GM19463 (cell line): ENCODE data around the gene NT5DC3.

Experiments used
- ATAC-seq: cut with Tn5 transposase; IDR thresholded peaks from one replicate; pipeline ENCODE4 v1.9.1; 2021; ENCODE audit warnings: mild to moderate bottlenecking, moderate library complexity; ENCODE audit not compliant: unreplicated experiment

NT5DC3 gene

DNA sequence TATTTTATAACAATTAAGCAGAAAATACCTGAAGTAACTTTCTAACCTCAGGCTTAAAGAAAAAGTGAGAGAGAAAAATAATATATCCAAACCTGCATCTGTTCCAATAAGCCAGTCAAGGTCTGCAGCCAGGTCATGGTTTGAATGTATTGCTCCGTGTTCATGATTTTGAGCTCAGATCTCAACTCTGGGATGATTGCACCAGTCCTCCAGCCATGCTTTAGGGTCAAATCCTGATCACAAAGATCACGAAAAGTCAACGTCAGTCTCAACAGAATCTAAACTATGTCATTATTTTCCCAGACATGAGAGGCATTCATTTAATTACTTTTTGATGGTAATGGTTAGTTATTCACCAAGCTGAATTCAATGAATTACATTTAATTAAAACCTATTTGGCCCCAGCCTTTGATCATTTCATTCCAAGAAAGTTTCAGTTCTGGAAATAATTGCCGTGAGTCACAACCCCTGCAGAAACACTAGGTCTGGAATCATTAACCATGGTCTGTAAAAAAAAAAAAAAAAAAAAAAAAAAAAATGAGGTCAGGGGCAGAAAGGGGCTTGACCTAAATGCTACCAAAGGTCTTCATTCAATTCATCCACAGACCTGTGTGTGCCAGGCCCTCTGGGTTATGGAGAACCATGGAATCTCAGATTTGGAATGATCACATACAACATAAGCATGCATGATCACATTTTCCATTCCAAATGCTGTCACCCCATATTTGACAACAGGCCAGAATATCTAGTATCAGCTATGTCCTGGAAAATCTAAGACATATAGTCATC is 55.6 kb downstream of the NT5DC3 start:
- no peak for ATAC-seq

DNA sequence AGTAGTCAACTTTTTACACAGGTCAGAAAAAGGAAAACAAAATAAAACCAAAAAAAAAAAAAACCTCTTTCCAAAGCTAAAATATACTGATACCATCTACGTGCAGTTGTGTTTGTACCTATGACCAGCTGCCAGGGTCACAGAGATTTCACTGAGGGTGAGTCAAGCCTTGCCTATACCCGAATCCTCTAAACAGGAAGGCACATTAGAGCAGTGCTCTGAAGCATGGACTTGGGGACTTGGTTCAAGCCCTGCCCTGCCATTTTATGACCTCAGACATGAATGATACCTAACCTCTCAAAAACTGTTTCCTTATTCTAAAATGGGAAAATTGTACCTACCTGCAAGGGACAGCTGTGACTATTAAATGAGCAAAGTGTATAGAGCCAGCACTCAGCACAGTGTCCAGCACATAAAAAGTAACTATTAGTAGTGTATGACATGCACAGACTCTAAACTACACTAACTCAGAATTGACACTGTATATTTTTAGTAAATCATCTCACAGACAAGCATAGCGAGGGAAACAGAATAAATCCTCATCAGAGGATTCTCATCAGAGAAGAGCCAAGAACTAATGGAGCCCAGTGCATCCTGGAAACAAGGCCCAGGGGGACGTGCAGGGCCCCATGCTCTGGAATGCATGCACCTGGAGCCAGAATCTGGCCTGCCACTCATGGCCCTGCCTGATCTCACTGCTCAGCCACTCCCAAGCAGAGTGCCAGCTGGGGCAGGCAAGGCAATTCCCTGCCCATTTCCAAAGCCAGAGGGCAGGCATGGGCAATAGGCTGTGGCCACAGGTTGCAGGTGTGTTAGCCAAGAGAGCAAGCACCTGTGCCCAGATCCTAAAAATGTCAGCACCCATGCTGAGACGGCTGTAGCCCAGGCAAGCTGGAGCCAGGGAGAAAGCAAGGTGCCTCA is 57.0 kb downstream of the NT5DC3 start:
- ATAC-seq, result no peak

DNA sequence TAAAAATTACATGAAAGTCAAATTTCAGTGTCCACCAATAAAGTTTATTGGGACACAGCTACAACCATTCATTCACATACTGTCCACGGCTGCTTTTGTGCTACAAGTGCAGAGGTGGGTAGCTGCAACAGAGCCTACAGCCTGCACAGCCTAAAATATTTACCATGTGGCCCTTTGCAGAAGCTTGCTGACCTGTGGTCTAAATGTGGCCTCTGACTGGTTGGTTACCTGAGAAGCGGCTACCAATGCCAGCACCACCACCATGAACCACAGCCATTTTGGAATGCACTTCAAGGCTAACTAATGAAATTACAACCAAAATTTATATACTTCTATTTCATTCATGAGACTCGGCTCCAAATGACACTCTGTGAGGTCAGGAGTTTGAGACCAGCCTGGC is 58.6 kb downstream of the NT5DC3 start:
- no peak for ATAC-seq

DNA sequence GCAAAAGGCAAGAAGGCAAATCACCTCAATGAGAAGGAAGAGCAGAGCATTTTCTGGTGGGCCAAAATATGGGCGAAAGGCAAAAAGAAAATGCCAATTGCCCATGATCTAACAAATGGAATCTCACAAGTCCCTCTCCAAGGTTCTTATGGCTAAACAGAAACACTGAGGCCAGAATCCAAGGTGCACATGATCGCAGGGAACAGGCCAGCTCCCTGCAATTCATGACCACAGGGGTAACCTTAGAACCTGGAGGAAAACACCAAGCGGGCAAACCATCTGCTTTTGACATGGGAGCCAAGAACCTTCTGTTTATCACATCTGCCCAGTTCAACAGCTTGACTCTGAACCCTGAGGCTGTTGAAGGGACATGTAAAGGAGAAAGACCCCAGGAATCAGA is 60.0 kb downstream of the NT5DC3 start:
- no peak for ATAC-seq

DNA sequence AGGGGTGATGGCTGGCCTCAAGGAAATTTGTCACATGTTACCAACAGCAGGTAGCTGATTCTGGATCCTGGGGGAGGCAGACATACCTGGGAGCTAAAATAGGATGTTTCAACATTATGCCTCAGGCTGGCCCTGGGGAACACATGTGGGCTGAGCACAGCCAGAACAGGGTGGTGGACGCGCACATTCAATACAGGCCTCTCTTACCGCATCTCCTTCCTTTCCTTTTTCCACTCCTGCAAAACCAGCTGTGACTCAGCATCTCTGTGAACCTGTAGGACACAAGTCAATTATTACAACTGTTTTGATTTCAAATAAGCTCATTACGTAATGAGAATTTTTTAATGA is 61.0 kb downstream of the NT5DC3 start:
- ATAC-seq, result no peak

DNA sequence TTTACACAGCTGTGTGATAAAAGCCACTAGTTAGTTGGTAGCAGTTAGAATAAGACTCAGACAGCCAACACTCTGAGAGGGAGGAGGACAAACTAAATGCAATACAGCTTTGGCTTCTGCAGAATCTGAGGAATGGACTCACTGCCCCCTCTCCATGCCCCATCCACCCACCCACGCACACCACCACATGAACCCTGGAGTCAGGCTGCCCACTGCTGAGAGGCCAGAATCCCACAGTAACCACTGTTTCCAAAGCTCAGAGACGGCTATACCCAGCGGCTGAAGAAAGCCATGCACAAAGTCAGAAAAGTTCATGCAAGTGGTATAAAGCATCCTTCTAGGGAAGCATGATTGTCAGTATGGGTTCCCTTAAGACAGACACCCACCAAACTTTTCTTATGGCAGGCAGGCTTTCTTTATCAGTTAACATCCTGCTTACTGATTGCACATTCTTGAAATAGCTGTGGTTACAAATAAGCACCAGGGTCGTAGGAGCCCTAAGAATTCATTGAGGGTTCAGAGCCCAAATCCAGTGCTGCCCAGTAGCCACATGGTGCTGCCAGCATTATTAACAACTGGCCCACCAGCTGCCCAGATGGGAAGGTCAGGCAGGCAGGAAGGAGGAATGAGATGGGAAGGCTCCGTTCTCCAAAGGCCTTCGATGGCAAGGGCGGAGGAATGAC is 61.5 kb downstream of the NT5DC3 start:
- no peak for ATAC-seq

DNA sequence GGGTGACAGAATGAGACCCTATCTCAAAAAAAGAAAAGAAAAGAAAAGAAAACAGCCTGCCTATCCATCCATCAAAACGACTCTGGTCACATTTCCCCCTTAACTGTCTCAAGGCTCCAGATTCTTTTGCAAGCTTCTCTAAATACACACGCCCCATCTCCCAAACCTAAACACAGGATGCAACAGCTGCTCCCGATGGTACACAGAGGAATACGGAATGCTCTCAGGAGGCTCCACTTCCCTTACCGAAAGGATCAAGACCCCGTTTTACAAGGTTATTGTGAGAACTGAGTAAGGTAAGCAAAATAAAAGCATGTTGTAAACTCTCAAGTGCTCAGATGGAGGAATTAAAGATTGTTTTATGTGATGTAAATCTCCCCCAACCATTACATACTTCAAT is 62.3 kb downstream of the NT5DC3 start:
- no peak for ATAC-seq

DNA sequence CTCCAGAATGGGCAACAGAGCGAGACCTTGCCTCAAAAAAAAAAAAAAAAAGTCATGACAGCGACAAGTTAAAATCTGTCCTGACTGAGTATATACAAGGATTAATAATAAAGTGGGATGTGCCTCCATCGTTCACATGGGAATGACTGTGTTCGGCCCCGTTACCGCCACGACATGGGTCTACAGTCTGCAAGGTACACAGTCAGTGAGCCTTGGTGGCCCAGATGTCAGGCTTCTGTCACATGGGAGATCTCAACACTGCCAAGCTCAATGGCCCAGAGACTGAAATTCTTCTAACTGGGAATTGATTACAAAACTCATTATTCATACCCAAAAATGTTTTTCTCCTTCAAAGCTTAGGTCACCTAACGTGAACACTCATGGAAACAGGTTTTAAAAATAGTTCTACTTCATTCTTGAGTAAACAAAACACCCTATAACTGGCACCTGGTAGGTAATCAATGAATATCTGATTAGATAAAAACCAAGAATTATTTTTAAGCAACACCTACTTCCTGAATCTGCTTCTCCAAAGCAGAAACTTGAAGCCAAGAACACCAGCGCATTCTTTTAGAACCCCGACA is 66.0 kb downstream of the NT5DC3 start:
- no peak for ATAC-seq

DNA sequence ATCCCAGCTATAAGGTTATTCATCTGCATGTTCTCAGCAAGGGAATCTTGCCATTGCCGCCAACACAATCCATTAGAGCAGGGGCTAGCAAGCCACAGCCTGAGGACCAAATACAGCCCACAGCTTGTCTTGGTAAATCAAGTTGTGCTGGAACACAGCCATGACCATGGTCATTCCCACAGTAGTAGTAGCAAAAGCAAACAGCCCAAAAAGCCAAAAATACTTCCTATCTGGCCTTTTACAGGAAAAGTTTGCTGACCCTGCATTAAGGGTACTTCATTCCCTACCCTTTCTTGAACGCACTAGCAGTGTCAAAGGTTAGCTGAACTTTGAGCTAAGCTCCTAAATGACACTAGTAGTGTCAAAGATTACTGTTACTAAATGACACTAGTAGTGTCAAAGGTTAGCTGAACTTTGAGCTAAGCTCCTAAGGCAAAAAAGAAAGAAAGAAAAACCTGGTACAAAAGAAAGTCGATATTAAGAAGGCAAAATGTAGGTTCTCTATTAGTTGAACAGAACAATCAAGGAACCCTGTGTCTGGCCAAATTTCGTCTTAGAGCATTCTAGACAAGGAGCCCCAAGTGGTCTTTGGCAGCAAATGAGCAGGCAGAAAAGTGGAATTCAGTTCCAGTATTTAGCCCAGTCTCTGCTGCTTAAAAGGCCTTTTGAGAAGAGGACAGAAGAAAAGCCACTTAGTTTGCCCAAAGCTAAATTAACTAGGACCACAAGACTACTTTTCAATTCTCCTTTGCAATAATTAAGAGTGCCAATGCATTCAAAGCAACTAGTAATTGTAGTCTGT is 67.7 kb downstream of the NT5DC3 start:
- no peak for ATAC-seq

DNA sequence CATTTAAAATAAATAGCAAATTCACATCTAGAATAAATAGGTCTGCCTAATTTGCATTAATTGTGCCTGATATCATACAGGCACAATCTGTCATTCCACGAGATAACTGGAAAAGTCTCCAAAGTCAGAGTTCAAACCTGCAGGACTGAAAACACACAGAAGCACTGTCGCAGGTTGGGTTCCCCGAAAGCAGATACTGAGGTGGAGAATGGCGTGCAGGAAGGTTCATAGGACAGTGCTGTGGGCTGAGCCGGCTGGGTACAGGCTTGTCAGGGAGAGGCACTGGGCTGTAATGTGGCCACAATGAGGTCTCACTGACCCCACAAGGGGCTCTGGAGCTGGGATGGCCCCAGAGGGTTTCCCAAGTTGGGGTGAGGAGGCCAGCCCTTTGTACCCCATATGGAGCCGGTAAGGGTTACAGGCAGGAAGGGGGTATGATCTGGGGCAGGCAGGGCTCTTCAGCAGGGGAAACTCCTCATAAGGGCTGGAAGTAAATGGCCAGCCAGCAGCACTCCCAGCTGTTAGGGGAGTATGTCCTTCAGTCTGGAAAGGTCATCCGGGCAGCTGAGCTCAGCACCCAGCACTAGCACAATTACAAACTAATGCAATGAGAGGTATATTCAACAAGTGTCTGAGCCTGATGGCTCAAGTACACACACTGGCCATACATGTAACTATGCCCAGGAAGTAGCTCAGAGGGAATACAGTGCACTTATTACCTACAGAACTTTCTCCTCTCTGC is 68.5 kb downstream of the NT5DC3 start:
- ATAC-seq, result no peak

DNA sequence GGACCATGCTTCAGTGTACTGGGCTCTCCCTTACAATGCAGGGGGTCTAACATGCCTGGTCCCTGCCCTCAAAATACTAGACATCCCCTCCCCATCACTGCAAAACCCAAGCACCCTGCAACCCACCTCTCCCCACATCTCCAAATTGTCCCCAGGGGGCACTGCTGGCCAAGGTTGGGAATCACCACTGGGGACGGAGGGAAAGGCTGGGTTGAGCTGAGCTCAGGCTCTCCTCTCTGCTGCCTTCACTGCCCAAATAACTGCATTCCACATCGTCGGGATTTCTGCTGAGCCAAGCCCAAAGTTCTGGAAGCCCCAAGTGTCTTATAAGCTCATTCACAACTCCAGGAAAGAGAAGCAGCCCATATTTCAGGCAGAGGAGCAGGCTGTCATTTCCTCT is 69.6 kb downstream of the NT5DC3 start:
- no peak for ATAC-seq

DNA sequence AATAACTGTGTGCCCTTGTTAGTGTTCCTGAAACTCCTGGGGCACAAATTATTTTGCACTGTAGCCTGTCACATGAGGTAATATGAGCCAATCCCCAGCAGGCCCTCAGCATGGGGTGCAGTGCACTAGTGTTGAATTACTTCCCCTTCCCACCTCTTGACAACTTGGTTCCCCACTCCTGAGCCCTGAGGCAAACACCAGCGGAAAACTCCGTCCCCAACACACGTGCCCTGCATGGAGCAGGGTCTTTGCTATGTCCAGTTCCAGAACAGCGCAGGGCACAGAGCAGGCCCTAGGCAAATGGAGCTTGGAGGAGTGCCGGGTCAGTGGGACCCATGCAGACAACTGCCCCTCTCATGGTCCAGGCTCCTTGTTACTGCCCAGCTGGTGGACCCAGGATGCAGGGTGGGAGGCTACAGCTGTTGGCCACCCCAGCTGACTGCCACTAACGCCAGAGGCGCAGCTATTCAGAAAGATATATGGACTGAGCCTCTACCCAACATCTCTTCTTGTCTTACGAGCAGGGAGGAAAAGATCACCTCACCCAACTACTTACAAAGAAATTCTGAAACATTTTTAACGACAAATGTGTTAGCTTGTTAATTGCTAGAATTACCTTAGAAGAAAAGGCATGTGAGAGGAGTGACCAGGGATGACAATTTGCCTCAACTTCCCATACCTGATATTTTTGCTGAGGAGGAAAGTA is 71.6 kb downstream of the NT5DC3 start:
- no peak for ATAC-seq

DNA sequence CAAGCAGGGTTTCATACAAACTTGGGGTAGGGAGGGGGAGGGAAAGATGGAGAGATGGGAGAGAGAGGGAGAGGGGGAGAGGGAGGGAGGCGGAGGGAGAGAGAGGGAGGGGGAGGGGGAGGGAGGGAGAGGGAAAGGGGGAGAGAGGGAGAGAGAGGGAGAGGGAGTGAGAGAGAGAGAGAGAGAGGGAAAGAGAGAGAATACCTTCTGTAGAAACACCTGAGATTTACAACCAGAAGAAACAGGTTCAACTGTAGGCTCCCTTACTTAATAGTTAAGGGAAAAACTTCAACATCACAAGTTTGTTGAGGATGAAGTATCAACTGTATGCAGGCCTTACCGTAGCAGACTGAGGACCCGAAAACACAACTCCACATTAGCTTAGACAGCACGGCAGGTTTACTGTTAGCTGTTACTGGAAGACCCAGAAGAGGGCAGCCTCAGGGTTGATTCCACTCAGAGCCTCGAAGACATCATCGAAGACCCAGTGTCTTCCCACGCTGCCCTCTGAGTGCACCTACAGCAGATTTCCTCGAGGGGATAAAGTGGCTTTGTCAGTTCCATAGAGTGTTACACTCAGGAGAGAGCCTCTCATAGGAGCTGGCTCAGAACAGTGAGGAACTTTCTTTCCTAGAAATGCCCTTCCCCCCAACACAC is 72.4 kb downstream of the NT5DC3 start:
- ATAC-seq, result no peak

DNA sequence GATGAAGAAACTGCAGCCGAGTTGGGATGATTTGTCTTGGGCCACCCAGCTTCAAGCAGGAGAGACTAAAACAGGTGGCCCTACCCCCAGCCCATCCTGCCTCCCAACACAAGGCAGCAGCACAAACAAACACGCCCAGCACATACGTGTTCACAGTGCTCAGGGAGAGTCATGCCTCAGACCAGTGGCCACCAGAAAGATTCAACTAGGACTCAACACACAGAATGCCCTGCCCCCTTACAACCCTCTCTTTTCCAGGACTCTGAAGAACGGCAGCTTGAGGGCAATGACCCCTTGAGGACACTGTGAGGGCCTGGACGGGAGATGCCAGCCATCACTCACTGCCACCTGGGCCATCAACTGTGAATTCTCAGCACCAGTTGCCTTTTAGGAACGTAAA is 75.0 kb downstream of the NT5DC3 start:
- no peak for ATAC-seq

DNA sequence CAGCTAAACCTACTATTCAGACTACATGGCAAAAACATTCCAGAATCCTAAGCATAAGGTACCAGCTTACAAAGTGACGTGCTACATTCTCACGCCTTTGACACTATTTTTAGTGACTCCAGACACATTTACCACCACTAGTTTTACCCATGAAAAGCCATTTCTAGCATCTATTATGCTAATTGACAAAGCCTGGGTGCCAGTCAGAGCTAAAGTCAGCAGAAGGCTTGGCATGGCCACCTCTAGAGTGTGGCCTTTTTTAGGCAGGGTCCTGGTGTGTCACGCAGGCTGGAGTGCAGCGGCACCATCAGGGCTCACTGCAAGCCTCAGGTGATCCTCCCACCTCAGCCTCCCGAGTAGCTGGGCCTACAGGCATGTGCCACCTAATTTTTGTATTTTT is 75.7 kb downstream of the NT5DC3 start:
- ATAC-seq, result no peak

DNA sequence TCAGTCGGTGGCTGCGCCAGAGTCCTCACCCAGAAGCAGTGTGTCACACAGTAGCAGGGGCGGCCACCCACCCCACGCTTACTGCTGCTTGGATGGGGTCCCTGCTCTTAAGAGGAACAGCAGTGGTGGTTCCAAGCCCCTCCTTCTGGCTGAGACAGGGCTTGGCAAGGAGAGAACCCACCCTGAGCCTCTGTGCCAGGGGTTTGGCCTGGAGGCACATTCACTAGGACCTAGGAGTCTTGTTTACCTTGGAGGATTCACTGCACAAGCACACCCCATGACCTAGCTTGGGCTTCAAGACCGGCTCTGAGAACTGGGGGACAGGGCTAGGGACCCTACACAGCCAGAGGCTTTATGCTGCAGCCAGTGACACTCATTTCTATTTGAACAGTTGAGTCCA is 78.6 kb downstream of the NT5DC3 start:
- ATAC-seq, result no peak

DNA sequence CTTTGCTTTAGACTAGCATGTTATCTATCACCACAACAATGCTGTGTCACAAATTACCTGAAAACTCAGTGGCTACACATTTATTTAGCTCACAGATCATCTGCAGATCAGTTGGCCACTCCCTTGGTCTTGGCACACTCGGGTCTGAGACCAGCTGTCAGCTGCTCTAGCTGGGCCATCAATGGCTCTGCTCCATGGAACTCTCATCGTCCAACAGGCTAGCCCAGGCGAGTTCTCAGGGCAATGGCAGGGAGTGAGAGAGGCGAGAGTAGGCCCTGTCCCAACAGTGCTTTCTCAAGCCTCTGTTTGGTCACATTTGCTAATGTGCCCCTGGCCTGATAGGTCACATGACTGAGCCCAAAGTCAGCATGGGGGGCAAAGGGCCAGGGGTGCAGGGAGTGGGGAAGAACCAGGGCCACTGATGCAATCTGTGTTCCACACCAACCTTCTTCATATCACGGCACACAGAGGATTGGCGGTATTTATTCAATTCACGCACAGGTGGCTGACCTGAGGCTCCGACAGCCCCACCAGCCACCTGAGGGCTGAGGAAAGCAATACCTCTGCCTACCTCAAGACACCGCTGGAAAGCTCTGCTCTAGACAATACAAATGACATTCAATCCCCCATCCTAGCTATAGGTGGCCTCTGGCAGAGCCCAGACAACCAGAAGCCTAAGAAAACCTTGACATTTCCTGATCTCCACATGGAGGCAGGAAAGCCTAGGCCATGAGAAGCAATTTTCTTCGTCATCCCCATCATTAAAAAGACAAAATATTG is 82.5 kb downstream of the NT5DC3 start:
- no peak for ATAC-seq

DNA sequence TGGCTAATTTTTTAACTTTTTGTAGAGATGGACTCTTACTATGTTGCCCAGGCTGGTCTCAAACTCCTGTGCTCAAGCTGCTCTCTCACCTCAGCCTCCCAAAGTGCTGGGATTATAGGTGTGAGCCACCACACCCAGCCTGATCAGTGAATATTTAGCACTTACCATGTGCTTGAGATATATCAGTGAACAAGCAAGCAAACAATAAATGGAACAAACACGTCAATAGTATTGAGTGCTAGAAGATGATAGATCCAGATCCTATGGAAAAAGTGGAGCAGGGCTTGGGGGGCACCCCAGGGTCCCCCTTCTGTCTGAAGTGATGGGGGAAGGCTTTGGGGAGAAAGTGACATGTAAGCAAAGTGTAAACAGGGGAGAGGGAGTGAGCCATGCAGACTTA is 83.8 kb downstream of the NT5DC3 start:
- ATAC-seq, result no peak
